ENCODE results near the gene ZSCAN21.

- TF ChIP-seq CTCF (IDR thresholded peaks at IDR 0.05) (no peak), POLR2A (IDR thresholded peaks at IDR 0.05) (no peak)
Observed at GRCh38 chr7:100048680-100049079, 894 bp upstream of the ZSCAN21 start.

Measured in heart left ventricle (tissue), 13 donors.